ENCODE results near the gene CXXC4. TPM values are rescaled to one million over a fixed set of nuclear protein-coding genes. Genes with fewer than 3 reads are reported as not detected.

Gene CXXC4
- polyA plus RNA-seq, 3 donors = not detected

- Histone ChIP-seq H3K27ac (ENCODE audit: low read depth in 1 of 2, low read length in 2 of 2) (no peak overlapping the region), H3K9me3 (replicated peaks in 1 of 2; ENCODE audit: control insufficient read depth in 1 of 2, insufficient read depth in 1 of 2, low read length in 2 of 2) (peaks cover 0 to 39% of the 10 kb centered on the region in 2 donors), H3K4me3 (replicated peaks in 1 of 3; ENCODE audit: low read depth in 2 of 3, low read length in 3 of 3) (peak overlapping the region in 1 of 3 experiments; percentile 36), H3K79me2 (ENCODE audit: insufficient read depth, low read length) (no peaks in the 10 kb centered on the region), H3K9ac (ENCODE audit: insufficient read depth, low read length, poor library complexity, severe bottlenecking) (no peak overlapping the region), H3K36me3 (replicated peaks in 1 of 2; ENCODE audit: control insufficient read depth in 1 of 2, insufficient read depth in 2 of 2, low read length in 2 of 2) (no peaks in the 10 kb centered on the region), H3K4me2 (replicated peaks; ENCODE audit: extremely low read depth, low read length, poor library complexity, severe bottlenecking) (peak overlapping the region; percentile 63), H2AFZ (ENCODE audit: insufficient read depth, low read depth, low read length, poor library complexity, severe bottlenecking) (no peak overlapping the region), H4K20me1 (ENCODE audit: insufficient read depth, low read length) (no peaks in the 10 kb centered on the region), H3K4me1 (ENCODE audit: control insufficient read depth in 1 of 2, insufficient read depth in 2 of 2, low read length in 2 of 2) (peaks cover 0 to 3% of the 10 kb centered on the region in 2 donors), H3K27me3 (ENCODE audit: control insufficient read depth in 2 of 2, insufficient read depth in 2 of 2, low read length in 2 of 2) (peaks cover 84 to 95% of the 10 kb centered on the region in 2 donors)
- peaks cover 0 to 18% (median 8%) of the 10 kb centered on the region in 7 donors for H3K9me3 Mint-ChIP-seq
- H3K27ac Mint-ChIP-seq = no peak overlapping the region
- TF ChIP-seq CTCF (IDR thresholded peaks at IDR 0.05) = no peak
- H3K4me3 Mint-ChIP-seq = peak overlapping the region; percentile 74 to 91
- WGBS (ENCODE audit: insufficient coverage) = under 1% methylated on average over 24 of the region's 47 CpGs
- H3K27me3 Mint-ChIP-seq (ENCODE audit: low read depth in 3 of 3) = peaks cover 77 to 85% (median 83%) of the 10 kb centered on the region in 3 donors
- intact Hi-C loops (cut with micrococcal nuclease) = no loop called here
- peak in 1 of 3 donors; percentile 4 for DNase-seq
- H3K4me1 Mint-ChIP-seq = peaks cover 19% of the 10 kb centered on the region
- H3K36me3 Mint-ChIP-seq = peaks cover 0 to 3% of the 10 kb centered on the region in 2 donors
Observed at GRCh38 chr4:104491481-104492182, 3.1 kb downstream of the CXXC4 start.

DNA sequence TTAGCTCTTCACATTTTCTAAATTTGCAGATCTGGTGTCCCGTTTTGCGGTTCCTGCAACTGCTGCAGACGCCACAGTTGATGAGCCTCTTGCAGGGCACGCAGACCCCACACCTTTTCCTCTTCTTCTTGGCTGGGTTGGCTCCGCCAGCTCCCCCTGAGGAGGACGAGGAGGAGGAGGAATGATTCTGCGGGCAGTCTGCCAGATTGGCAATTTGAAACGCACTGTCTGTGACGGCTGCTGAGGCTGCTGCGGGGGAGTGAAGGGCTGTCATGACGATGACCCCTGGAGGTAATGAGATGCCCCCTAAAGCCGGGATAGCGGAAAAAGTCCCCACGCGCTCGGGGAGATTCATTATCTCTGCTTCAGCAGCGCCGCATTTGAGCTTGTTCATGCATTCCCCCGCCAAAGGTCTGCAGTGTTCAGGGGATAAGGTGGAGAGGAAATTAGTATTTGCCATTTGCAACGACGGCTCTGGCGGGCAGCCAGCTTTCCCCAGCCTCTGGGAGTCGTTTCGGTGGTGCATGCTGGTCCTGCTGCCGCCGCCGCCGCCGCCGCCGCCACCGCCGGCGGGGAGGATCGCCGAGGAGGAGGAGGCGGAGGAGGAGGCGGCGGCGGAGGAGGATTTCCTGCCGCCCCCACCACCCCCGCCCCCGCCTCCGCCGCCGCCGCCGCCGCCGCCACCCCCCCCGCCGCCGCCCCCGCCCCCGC lies 3.8 kb downstream of the CXXC4 start:
- Histone ChIP-seq H3K4me2 (replicated peaks; ENCODE audit: extremely low read depth, low read length, poor library complexity, severe bottlenecking) (peak overlapping the region; percentile 47), H3K9ac (ENCODE audit: insufficient read depth, low read length, poor library complexity, severe bottlenecking) (no peak overlapping the region), H3K79me2 (ENCODE audit: insufficient read depth, low read length) (no peaks in the 10 kb centered on the region), H3K27ac (ENCODE audit: low read depth in 1 of 2, low read length in 2 of 2) (no peak overlapping the region), H3K4me1 (ENCODE audit: control insufficient read depth in 1 of 2, insufficient read depth in 2 of 2, low read length in 2 of 2) (peaks cover 0 to 3% of the 10 kb centered on the region in 2 donors), H3K36me3 (replicated peaks in 1 of 2; ENCODE audit: control insufficient read depth in 1 of 2, insufficient read depth in 2 of 2, low read length in 2 of 2) (no peaks in the 10 kb centered on the region), H3K4me3 (replicated peaks in 1 of 3; ENCODE audit: low read depth in 2 of 3, low read length in 3 of 3) (no peak overlapping the region), H3K27me3 (ENCODE audit: control insufficient read depth in 2 of 2, insufficient read depth in 2 of 2, low read length in 2 of 2) (peaks cover 79 to 88% of the 10 kb centered on the region in 2 donors), H4K20me1 (ENCODE audit: insufficient read depth, low read length) (no peaks in the 10 kb centered on the region), H2AFZ (ENCODE audit: insufficient read depth, low read depth, low read length, poor library complexity, severe bottlenecking) (peak overlapping the region; percentile 24), H3K9me3 (replicated peaks in 1 of 2; ENCODE audit: control insufficient read depth in 1 of 2, insufficient read depth in 1 of 2, low read length in 2 of 2) (peaks cover 0 to 39% of the 10 kb centered on the region in 2 donors)
- Mint-ChIP-seq H3K27ac (no peak overlapping the region), H3K9me3 (peaks cover 0 to 18% (median 8%) of the 10 kb centered on the region in 7 donors), H3K27me3 (ENCODE audit: low read depth in 3 of 3) (peaks cover 73 to 81% (median 78%) of the 10 kb centered on the region in 3 donors), H3K4me1 (peaks cover 19% of the 10 kb centered on the region), H3K36me3 (peaks cover 0 to 3% of the 10 kb centered on the region in 2 donors), H3K4me3 (peak overlapping the region; percentile 68 to 75)
- intact Hi-C loops (cut with micrococcal nuclease) = no loop called here
- no peak for DNase-seq
- no peak for TF ChIP-seq CTCF (IDR thresholded peaks at IDR 0.05)
- 1% methylated on average over 16 of the region's 55 CpGs for WGBS (ENCODE audit: insufficient coverage)

Measured in CD14-positive monocyte (primary cell).